Osteocyte (in vitro differentiated cells): ENCODE results near the gene CACNA2D3. TPM values are rescaled to one million over a fixed set of nuclear protein-coding genes. Genes with fewer than 3 reads are reported as not detected.

ENCODE experiments used
- DNase-seq: peaks from one replicate; pipeline ENCODE4 v3.0.0; 2021; ENCODE audit warnings: mixed read lengths; ENCODE audit not compliant: unreplicated experiment; ENCODE audit errors: extremely low spot score
- H3K27ac Mint-ChIP-seq: one replicate; pipeline ENCODE4 v1.8.0; 2021; ENCODE audit warnings: mild to moderate bottlenecking, mixed read lengths; ENCODE audit not compliant: unreplicated experiment
- H3K27me3 Mint-ChIP-seq: one replicate; pipeline ENCODE4 v1.8.0; 2021; ENCODE audit warnings: mixed read lengths; ENCODE audit not compliant: unreplicated experiment
- H3K36me3 Mint-ChIP-seq: one replicate; pipeline ENCODE4 v1.8.0; 2021; ENCODE audit warnings: mixed read lengths; ENCODE audit not compliant: unreplicated experiment
- H3K4me1 Mint-ChIP-seq: one replicate; pipeline ENCODE4 v1.8.0; 2021; ENCODE audit warnings: mixed read lengths; ENCODE audit not compliant: unreplicated experiment
- H3K4me3 Mint-ChIP-seq: one replicate; pipeline ENCODE4 v1.8.0; 2021; ENCODE audit warnings: mild to moderate bottlenecking, moderate library complexity, mixed read lengths; ENCODE audit not compliant: unreplicated experiment
- H3K9me3 Mint-ChIP-seq: one replicate; pipeline ENCODE4 v1.8.0; 2021; ENCODE audit warnings: mixed read lengths; ENCODE audit not compliant: unreplicated experiment
- total RNA-seq: library from RNA; stranded (reverse); gene quantifications from 2 replicates; pipeline ENCODE4 v1.2.1, GENCODE V29; 2021
- TF ChIP-seq, protein P1 (sequence below): fragments of 200-600 bp; sonication (generic); IDR thresholded peaks from 2 replicates; pipeline ENCODE4 v1.5.0; 2021; ENCODE audit warnings: antibody characterized with exemption, mild to moderate bottlenecking, moderate library complexity

The CACNA2D3 gene
- total RNA-seq, 1 donor from 2014 or later, result 0.46 TPM

DNA sequence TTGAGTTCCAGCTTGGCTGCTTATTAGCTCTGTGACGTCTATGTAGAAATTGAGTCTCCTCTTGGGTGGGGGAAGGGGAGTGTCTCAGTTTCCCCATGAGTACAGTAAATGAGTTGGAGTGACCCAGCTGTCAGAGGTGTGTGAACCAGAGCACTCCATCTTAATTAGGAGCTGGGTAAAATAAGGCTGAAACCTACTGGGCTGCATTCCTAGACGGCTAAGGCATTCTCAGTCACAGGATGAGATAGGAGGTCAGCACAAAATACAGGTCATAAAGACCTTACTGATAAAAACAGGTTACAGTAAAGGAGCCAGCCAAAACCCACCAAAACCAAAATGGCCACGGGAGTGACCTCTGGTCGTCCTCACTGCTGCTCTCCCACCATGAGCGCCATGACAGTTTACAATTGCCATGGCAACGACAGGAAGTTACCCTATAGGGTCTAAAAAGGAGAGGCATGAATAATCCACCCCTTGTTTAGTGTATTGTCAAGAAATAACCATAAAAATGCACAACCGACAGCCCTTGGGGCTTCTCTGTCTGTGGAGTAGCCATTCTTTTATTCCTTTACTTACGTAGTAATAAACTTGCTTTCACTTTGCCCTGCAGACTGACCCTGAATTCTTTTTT lies 222.4 kb downstream of the CACNA2D3 start:
- H3K27ac Mint-ChIP-seq, result no peak overlapping the region
- no peaks in the 10 kb centered on the region for H3K36me3 Mint-ChIP-seq
- H3K27me3 Mint-ChIP-seq, result no peaks in the 10 kb centered on the region
- H3K4me3 Mint-ChIP-seq, result no peak overlapping the region
- TF ChIP-seq, protein P1, sequence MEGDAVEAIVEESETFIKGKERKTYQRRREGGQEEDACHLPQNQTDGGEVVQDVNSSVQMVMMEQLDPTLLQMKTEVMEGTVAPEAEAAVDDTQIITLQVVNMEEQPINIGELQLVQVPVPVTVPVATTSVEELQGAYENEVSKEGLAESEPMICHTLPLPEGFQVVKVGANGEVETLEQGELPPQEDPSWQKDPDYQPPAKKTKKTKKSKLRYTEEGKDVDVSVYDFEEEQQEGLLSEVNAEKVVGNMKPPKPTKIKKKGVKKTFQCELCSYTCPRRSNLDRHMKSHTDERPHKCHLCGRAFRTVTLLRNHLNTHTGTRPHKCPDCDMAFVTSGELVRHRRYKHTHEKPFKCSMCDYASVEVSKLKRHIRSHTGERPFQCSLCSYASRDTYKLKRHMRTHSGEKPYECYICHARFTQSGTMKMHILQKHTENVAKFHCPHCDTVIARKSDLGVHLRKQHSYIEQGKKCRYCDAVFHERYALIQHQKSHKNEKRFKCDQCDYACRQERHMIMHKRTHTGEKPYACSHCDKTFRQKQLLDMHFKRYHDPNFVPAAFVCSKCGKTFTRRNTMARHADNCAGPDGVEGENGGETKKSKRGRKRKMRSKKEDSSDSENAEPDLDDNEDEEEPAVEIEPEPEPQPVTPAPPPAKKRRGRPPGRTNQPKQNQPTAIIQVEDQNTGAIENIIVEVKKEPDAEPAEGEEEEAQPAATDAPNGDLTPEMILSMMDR, result no peak
- peaks cover 8% of the 10 kb centered on the region for H3K9me3 Mint-ChIP-seq
- DNase-seq, result no peak
- H3K4me1 Mint-ChIP-seq, result no peaks in the 10 kb centered on the region

DNA sequence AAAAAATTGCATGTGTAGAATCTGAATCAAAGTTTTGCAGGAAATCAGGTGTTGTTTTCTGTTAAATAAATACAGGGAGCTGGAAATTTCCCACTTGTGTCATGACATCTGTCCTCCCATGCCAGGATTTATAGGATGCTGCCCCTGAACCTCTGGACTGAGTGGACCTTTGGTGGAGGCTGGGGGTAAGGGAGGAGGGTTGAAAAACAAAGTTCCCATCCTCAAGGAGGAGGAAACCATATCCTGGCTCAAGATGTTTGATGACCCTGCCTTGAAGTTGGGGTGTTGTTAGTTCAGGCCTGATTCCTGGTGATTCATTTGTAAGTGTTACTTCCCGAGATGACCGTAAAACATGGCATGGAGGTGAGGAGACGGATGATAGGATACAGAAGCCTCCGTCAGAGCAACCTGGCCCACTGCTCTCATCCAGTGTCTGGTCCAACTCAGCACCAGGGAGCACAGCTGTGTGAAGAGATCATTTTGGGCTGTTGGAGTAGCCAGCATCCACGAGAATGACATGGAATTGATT lies 223.6 kb downstream of the CACNA2D3 start:
- H3K4me3 Mint-ChIP-seq, result no peak overlapping the region
- TF ChIP-seq, protein P1, result no peak
- H3K4me1 Mint-ChIP-seq, result no peaks in the 10 kb centered on the region
- no peaks in the 10 kb centered on the region for H3K36me3 Mint-ChIP-seq
- H3K27ac Mint-ChIP-seq, result no peak overlapping the region
- H3K9me3 Mint-ChIP-seq, result peaks cover 10% of the 10 kb centered on the region
- H3K27me3 Mint-ChIP-seq, result no peaks in the 10 kb centered on the region
- DNase-seq, result no peak

DNA sequence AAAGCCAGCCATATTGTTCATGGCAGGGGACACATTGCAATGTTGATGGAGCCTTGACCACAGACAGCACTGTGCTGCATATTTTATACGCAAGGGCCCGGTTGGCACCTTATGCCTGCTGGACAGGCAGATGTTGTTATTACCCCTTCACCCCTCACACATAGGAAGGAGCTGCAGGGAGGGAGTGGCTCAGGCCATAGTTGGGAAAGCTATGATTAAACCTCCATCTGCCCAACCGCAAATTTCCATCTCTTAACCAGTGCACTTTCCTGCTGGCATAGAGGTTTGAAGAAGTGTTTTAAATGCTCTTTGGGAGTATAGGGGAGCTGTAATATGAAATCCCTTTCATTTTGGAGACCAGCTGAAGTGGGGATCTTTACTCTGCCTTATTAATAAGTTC lies 224.7 kb downstream of the CACNA2D3 start:
- no peak overlapping the region for H3K27ac Mint-ChIP-seq
- DNase-seq, result no peak
- no peaks in the 10 kb centered on the region for H3K27me3 Mint-ChIP-seq
- no peaks in the 10 kb centered on the region for H3K4me1 Mint-ChIP-seq
- TF ChIP-seq, protein P1, result no peak
- no peak overlapping the region for H3K4me3 Mint-ChIP-seq
- no peaks in the 10 kb centered on the region for H3K36me3 Mint-ChIP-seq
- peaks cover 19% of the 10 kb centered on the region for H3K9me3 Mint-ChIP-seq

DNA sequence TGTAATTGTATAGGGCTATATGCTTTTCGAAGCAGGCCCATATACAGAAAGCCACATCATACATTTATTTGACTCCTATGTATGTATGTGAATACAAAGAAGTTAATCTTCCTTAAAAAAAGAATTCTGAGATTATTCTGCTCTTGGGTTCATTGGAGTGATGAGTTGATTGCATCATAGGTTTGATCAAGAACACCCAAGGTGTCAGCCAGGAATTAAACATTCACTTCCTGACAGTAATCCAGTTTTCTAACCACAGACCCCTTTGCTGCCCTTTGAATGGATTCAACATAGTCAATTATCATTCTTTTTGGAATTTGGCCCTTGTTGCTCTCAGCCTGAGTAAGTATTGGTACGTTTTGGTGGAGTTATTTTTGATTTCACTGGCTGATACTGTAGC lies 225.6 kb downstream of the CACNA2D3 start:
- TF ChIP-seq, protein P1, result no peak
- no peak overlapping the region for H3K27ac Mint-ChIP-seq
- H3K27me3 Mint-ChIP-seq, result no peaks in the 10 kb centered on the region
- H3K36me3 Mint-ChIP-seq, result no peaks in the 10 kb centered on the region
- no peak for DNase-seq
- H3K9me3 Mint-ChIP-seq, result peaks cover 19% of the 10 kb centered on the region
- no peak overlapping the region for H3K4me3 Mint-ChIP-seq
- no peaks in the 10 kb centered on the region for H3K4me1 Mint-ChIP-seq

- Mint-ChIP-seq H3K27me3 (no peaks in the 10 kb centered on the region), H3K9me3 (peaks cover 19% of the 10 kb centered on the region), H3K4me1 (no peaks in the 10 kb centered on the region), H3K4me3 (no peak overlapping the region), H3K27ac (no peak overlapping the region), H3K36me3 (no peaks in the 10 kb centered on the region)
- TF ChIP-seq, protein P1, result no peak
- no peak for DNase-seq
Measured at GRCh38 chr3:54349231-54349652, 226.9 kb downstream of the CACNA2D3 start.
